GM21390 (cell line): Measurements from ENCODE around the gene WDR26.
"Not testable (repeated sequence)": the region's sequence is repeated elsewhere in the genome, so short reads cannot be mapped to it uniquely, and the experiment has no call there.

Experiments used
- ATAC-seq: cut with Tn5 transposase; IDR thresholded peaks from one replicate; pipeline ENCODE4 v1.9.1; 2021; ENCODE audit not compliant: unreplicated experiment

Gene WDR26

GRCh38 chr1:224435318-224435763 lies 744 bp upstream of the WDR26 start:
- peak; percentile 10 for ATAC-seq

GRCh38 chr1:224433701-224434672 lies 610 bp downstream of the WDR26 start:
- ATAC-seq: no peak

- ATAC-seq: no peak
These were observed 1.4 kb downstream of the WDR26 start for GRCh38 chr1:224433041-224433691.

GRCh38 chr1:224432672-224433040 lies 1.9 kb downstream of the WDR26 start:
- no peak for ATAC-seq

GRCh38 chr1:224432146-224432545 lies 2.5 kb downstream of the WDR26 start:
- ATAC-seq: no peak

- ATAC-seq: no peak
These were observed 2.9 kb downstream of the WDR26 start for GRCh38 chr1:224431726-224432125.

GRCh38 chr1:224430511-224431113 lies 4.0 kb downstream of the WDR26 start:
- no peak for ATAC-seq

GRCh38 chr1:224429616-224430326 lies 4.8 kb downstream of the WDR26 start:
- no peak for ATAC-seq

- ATAC-seq: not testable (repeated sequence)
These were observed 5.9 kb downstream of the WDR26 start for GRCh38 chr1:224428713-224429112.

- no peak for ATAC-seq
These were observed 7.3 kb downstream of the WDR26 start for GRCh38 chr1:224427346-224427745.

- not testable (repeated sequence) for ATAC-seq
These were observed 7.7 kb downstream of the WDR26 start for GRCh38 chr1:224426869-224427268.

GRCh38 chr1:224425279-224425884 lies 9.2 kb downstream of the WDR26 start:
- ATAC-seq: no peak

- ATAC-seq: no peak
These were observed 14.5 kb downstream of the WDR26 start for GRCh38 chr1:224420106-224420505.

- no peak for ATAC-seq
These were observed 22.8 kb downstream of the WDR26 start for GRCh38 chr1:224411766-224412165.

- no peak for ATAC-seq
These were observed 26.4 kb downstream of the WDR26 start for GRCh38 chr1:224408294-224408590.

GRCh38 chr1:224407571-224408293 lies 26.9 kb downstream of the WDR26 start:
- ATAC-seq: no peak

GRCh38 chr1:224406216-224406615 lies 28.4 kb downstream of the WDR26 start:
- ATAC-seq: no peak

- ATAC-seq: no peak
These were observed 29.0 kb downstream of the WDR26 start for GRCh38 chr1:224405604-224405970.

GRCh38 chr1:224404916-224405603 lies 29.5 kb downstream of the WDR26 start:
- no peak for ATAC-seq
